ENCODE measurements around the gene OXLD1. TPM values are rescaled to one million over a fixed set of nuclear protein-coding genes. Genes with fewer than 3 reads are reported as not detected.

OXLD1 gene
- total and polyA plus RNA-seq, 2 donors (not counting 1 experiment from before 2014, with no cell fraction given), result 39.5 to 102 TPM

DNA sequence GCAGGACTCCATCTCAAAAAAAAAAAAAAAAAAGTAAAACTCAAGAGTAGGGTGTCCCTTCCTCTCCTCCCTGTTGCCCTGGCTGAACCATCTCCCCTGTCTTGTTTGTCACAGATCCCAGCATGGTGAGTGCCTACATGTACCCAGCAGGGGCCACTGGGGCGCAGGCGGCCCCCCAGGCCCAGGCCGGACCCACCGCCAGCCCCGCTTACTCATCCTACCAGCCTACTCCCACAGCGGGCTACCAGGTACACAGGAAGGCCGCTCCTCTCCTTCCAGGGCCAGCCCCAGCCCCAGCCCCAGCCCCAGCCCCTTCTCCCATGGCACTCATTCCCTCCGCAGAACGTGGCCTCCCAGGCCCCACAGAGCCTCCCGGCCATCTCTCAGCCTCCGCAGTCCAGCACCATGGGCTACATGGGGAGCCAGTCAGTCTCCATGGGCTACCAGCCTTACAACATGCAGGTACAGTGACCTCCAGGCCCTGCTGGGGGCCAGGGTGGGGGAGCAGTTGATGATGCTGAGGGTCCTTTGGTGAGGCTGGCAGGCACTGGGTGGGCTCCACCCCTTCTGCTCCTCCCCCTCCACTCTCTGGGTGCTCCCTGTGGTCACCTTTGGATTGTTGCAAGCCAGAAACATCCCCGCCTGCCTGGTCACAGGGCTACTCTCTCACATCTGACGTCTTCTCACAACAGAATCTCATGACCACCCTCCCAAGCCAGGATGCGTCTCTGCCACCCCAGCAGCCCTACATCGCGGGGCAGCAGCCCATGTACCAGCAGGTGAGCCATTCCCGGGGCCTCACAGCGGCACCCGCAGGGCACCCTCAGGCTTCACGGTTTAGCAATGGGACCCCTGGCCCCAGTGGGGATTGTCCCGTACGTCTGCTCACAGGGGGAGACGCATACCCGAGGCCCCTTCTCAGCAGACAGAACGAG, 34.2 kb upstream of the OXLD1 start:
- WGBS (ENCODE audit: insufficient coverage), result 92% methylated on average over 23 of the region's 25 CpGs
- ChIA-PET CTCF (interaction anchor here (1.0 kb wide), 1 partner anchor 11 kb away, joined by 3 read pairs; no protein-coding TSS in a partner anchor), POLR2A (interaction anchor here (0.7 kb wide), 1 partner anchor 103 kb away, joined by 6 read pairs; no protein-coding TSS in a partner anchor)
- no peak overlapping the region for H3K27ac ChIP-seq (ENCODE audit: low read length in 2 of 2)
- peaks cover 24 to 32% of the 10 kb centered on the region in 2 donors for H3K4me1 ChIP-seq (ENCODE audit: control insufficient read depth in 2 of 2, insufficient read depth in 2 of 2, low read length in 2 of 2)
- no peak overlapping the region for H3K9ac ChIP-seq (ENCODE audit: low read length)
- intact Hi-C loops (cut with micrococcal nuclease), result no loop called here
- Mint-ChIP-seq H3K27me3 (no peaks in the 10 kb centered on the region), H3K9me3 (ENCODE audit: insufficient read depth) (no peaks in the 10 kb centered on the region), H3K27ac (no peak overlapping the region), H3K4me3 (peak overlapping the region; percentile 49), H3K4me1 (peaks cover 30% of the 10 kb centered on the region)
- ATAC-seq (ENCODE audit: low read depth) (no peak), DNase-seq (no peak)
- no peaks in the 10 kb centered on the region for H3K27me3 ChIP-seq (replicated peaks in 1 of 4; ENCODE audit: control extremely low read depth in 1 of 4, control insufficient read depth in 3 of 4, insufficient read depth in 4 of 4, low read length in 3 of 4)
- H3K9me3 ChIP-seq (ENCODE audit: control extremely low read depth in 1 of 3, control insufficient read depth in 2 of 3, insufficient read depth in 1 of 3, low read length in 2 of 3), result no peaks in the 10 kb centered on the region
- H3K79me2 ChIP-seq (ENCODE audit: control insufficient read depth, insufficient read depth, low read length), result peaks cover 53% of the 10 kb centered on the region
- H2AFZ ChIP-seq (ENCODE audit: insufficient read depth, low read depth, low read length, poor library complexity, severe bottlenecking), result no peak overlapping the region
- peaks cover 32% of the 10 kb centered on the region for H4K20me1 ChIP-seq (ENCODE audit: control insufficient read depth, insufficient read depth, low read length, poor library complexity, severe bottlenecking)
- TF ChIP-seq EZH2 (IDR thresholded peaks at IDR 0.05; ENCODE audit: borderline replicate concordance, insufficient read depth, low read depth, low read length, poor library complexity, severe bottlenecking), result no peak
- TF ChIP-seq, protein P1, sequence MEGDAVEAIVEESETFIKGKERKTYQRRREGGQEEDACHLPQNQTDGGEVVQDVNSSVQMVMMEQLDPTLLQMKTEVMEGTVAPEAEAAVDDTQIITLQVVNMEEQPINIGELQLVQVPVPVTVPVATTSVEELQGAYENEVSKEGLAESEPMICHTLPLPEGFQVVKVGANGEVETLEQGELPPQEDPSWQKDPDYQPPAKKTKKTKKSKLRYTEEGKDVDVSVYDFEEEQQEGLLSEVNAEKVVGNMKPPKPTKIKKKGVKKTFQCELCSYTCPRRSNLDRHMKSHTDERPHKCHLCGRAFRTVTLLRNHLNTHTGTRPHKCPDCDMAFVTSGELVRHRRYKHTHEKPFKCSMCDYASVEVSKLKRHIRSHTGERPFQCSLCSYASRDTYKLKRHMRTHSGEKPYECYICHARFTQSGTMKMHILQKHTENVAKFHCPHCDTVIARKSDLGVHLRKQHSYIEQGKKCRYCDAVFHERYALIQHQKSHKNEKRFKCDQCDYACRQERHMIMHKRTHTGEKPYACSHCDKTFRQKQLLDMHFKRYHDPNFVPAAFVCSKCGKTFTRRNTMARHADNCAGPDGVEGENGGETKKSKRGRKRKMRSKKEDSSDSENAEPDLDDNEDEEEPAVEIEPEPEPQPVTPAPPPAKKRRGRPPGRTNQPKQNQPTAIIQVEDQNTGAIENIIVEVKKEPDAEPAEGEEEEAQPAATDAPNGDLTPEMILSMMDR (IDR thresholded peaks at IDR 0.05), result no peak
- no peak overlapping the region for H3K4me3 ChIP-seq (ENCODE audit: control extremely low read depth in 1 of 5, extremely low read depth in 1 of 5, insufficient read depth in 1 of 5, low read depth in 2 of 5, low read length in 4 of 5)
- peaks cover 0 to 42% of the 10 kb centered on the region in 2 experiments for H3K36me3 ChIP-seq (replicated peaks in 1 of 2; ENCODE audit: control extremely low read depth in 1 of 2, control insufficient read depth in 1 of 2, extremely low read depth in 1 of 2, insufficient read depth in 2 of 2, low read length in 1 of 2)
- H3K4me2 ChIP-seq (replicated peaks; ENCODE audit: low read depth, low read length, poor library complexity, severe bottlenecking), result no peak overlapping the region

Measured in B cell (primary cell).